OCI-LY7 (cell line): Measurements from ENCODE around the gene SPSB1.
"Not testable (repeated sequence)": the region's sequence is repeated elsewhere in the genome, so short reads cannot be mapped to it uniquely, and the experiment has no call there.

Experiments used
- EZH2phosphoT487 ChIP-seq: fragments of 200-600 bp; sonication (generic); IDR thresholded peaks from 2 replicates; pipeline ENCODE4 v1.6.1; 2018; ENCODE audit warnings: low read depth, borderline replicate concordance, mild to moderate bottlenecking, mixed run types, antibody characterized with exemption, low read length, moderate library complexity, mixed read lengths
- TF ChIP-seq, protein P1 (sequence below): fragments of 200-600 bp; sonication (generic); conservative IDR thresholded peaks from 2 replicates; pipeline ENCODE4 v1.5.1; 2014; ENCODE audit warnings: mild to moderate bottlenecking, antibody characterized with exemption, low read length, moderate library complexity, mixed read lengths

DNA sequence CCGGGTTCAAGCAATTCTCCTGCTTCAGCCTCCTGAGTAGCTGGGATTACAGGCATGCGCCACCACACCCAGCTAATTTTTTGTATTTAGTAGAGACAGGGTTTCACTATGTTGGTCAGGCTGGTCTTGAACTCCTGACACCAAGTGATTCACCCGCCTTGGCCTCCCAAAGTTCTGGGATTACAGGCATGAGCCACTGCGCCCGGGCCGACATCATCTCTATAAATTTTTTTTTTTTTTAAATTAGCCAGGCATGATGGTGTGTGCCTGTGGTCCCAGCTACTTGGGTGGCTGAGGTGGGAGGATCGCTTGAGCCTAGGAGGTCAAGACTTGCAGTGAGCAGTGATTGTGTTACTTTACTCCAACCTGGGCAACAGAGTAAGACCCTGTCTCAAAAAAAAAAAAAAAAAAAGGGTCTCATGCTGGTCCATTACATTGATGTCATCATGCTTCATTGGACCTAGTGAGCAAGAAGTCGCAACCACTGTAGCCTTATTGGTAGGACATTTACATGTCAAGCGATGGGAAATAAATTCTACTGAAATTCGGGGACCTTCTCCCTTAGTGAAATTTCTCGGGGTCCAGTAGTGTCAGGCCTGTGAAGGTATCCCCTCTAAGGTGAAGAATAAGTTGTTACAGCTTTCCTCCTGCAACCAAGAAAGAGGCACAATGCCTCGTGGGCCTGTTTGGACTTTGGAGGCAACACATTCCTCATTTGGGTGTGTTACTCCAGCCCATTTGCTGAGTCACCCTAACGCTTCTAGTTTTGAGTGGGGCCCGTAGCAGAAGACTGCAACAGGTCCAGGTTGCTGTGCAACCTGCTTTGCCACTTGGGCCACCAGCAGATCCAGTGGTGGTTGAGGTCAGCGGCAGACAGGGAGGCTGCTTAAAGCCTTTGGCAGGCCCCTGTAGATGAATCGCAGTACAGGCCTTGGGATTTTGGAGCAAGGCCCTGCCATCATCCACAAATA, 7.2 kb downstream of the SPSB1 start:
- TF ChIP-seq, protein P1, sequence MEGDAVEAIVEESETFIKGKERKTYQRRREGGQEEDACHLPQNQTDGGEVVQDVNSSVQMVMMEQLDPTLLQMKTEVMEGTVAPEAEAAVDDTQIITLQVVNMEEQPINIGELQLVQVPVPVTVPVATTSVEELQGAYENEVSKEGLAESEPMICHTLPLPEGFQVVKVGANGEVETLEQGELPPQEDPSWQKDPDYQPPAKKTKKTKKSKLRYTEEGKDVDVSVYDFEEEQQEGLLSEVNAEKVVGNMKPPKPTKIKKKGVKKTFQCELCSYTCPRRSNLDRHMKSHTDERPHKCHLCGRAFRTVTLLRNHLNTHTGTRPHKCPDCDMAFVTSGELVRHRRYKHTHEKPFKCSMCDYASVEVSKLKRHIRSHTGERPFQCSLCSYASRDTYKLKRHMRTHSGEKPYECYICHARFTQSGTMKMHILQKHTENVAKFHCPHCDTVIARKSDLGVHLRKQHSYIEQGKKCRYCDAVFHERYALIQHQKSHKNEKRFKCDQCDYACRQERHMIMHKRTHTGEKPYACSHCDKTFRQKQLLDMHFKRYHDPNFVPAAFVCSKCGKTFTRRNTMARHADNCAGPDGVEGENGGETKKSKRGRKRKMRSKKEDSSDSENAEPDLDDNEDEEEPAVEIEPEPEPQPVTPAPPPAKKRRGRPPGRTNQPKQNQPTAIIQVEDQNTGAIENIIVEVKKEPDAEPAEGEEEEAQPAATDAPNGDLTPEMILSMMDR = not testable (repeated sequence)
- not testable (repeated sequence) for TF ChIP-seq EZH2phosphoT487
